Duodenal mucosa (tissue), 2 donors: ENCODE results near the gene SEMA3D.

Source experiments
- H3K27ac ChIP-seq: one replicate; pipeline ENCODE4 v1.7.0; 2013; ENCODE audit warnings: low read depth, low read length
- H3K27me3 ChIP-seq, 2 donors: one replicate each; pipeline ENCODE4 v1.7.0; 2013; ENCODE audit warnings: low read length in 2 of 2, control low read depth in 1 of 2; ENCODE audit not compliant: insufficient read depth in 2 of 2, control insufficient read depth in 1 of 2
- H3K36me3 ChIP-seq, 2 donors: one replicate each; pipeline ENCODE4 v1.7.0; 2013; ENCODE audit warnings: low read length in 2 of 2, control low read depth in 1 of 2; ENCODE audit not compliant: insufficient read depth in 2 of 2, control insufficient read depth in 1 of 2
- H3K4me1 ChIP-seq, 2 donors: one replicate each; pipeline ENCODE4 v1.7.0; 2013; ENCODE audit warnings: low read length in 2 of 2, control low read depth in 1 of 2; ENCODE audit not compliant: insufficient read depth in 2 of 2, control insufficient read depth in 1 of 2
- H3K4me3 ChIP-seq, 2 donors: one replicate each; pipeline ENCODE4 v1.7.0; 2013; ENCODE audit warnings: low read length in 2 of 2, low read depth in 1 of 2
- H3K9ac ChIP-seq, 2 donors: one replicate each; pipeline ENCODE4 v1.7.0; 2013; ENCODE audit warnings: low read length in 2 of 2, low read depth in 1 of 2
- H3K9me3 ChIP-seq, 2 donors: one replicate each; pipeline ENCODE4 v1.7.0; 2013; ENCODE audit warnings: low read length in 2 of 2, control low read depth in 1 of 2; ENCODE audit not compliant: control insufficient read depth in 1 of 2

SEMA3D gene

GRCh38 chr7:85054306-85054705 lies 132.6 kb downstream of the SEMA3D start:
- H3K36me3 ChIP-seq, result no peaks in the 10 kb centered on the region
- no peak overlapping the region for H3K27ac ChIP-seq
- no peak overlapping the region for H3K4me3 ChIP-seq
- H3K27me3 ChIP-seq, result no peaks in the 10 kb centered on the region
- H3K4me1 ChIP-seq, result no peaks in the 10 kb centered on the region
- no peaks in the 10 kb centered on the region for H3K9me3 ChIP-seq
- H3K9ac ChIP-seq, result no peak overlapping the region

GRCh38 chr7:85052894-85053293 lies 134.0 kb downstream of the SEMA3D start:
- no peak overlapping the region for H3K9ac ChIP-seq
- no peaks in the 10 kb centered on the region for H3K36me3 ChIP-seq
- H3K9me3 ChIP-seq, result no peaks in the 10 kb centered on the region
- H3K4me3 ChIP-seq, result no peak overlapping the region
- no peak overlapping the region for H3K27ac ChIP-seq
- no peaks in the 10 kb centered on the region for H3K27me3 ChIP-seq
- H3K4me1 ChIP-seq, result no peaks in the 10 kb centered on the region

- Histone ChIP-seq H3K4me3 (no peak overlapping the region), H3K9me3 (no peaks in the 10 kb centered on the region), H3K36me3 (no peaks in the 10 kb centered on the region), H3K27ac (no peak overlapping the region), H3K9ac (no peak overlapping the region), H3K27me3 (no peaks in the 10 kb centered on the region), H3K4me1 (no peaks in the 10 kb centered on the region)
Observed at GRCh38 chr7:85052056-85052737, 134.7 kb downstream of the SEMA3D start.

GRCh38 chr7:85046534-85046933 lies 140.3 kb downstream of the SEMA3D start:
- Histone ChIP-seq H3K36me3 (no peaks in the 10 kb centered on the region), H3K27me3 (no peaks in the 10 kb centered on the region), H3K4me3 (no peak overlapping the region), H3K27ac (no peak overlapping the region), H3K4me1 (no peaks in the 10 kb centered on the region), H3K9ac (no peak overlapping the region), H3K9me3 (no peaks in the 10 kb centered on the region)

GRCh38 chr7:85041605-85042216 lies 145.1 kb downstream of the SEMA3D start:
- no peak overlapping the region for H3K4me3 ChIP-seq
- H3K9ac ChIP-seq, result no peak overlapping the region

GRCh38 chr7:85039196-85039923 lies 147.5 kb downstream of the SEMA3D start:
- Histone ChIP-seq H3K4me1 (no peaks in the 10 kb centered on the region), H3K36me3 (no peaks in the 10 kb centered on the region), H3K27me3 (no peaks in the 10 kb centered on the region), H3K9me3 (no peaks in the 10 kb centered on the region), H3K9ac (no peak overlapping the region), H3K4me3 (no peak overlapping the region), H3K27ac (no peak overlapping the region)

More at GRCh38 chr7:85041605-85042216, 145.1 kb downstream of the SEMA3D start:
- H3K9me3 ChIP-seq, result no peaks in the 10 kb centered on the region
- H3K27ac ChIP-seq, result no peak overlapping the region
- no peaks in the 10 kb centered on the region for H3K36me3 ChIP-seq
- H3K4me1 ChIP-seq, result no peaks in the 10 kb centered on the region
- no peaks in the 10 kb centered on the region for H3K27me3 ChIP-seq

- no peaks in the 10 kb centered on the region for H3K27me3 ChIP-seq
- no peak overlapping the region for H3K9ac ChIP-seq
- no peaks in the 10 kb centered on the region for H3K4me1 ChIP-seq
- no peaks in the 10 kb centered on the region for H3K36me3 ChIP-seq
- H3K4me3 ChIP-seq, result no peak overlapping the region
- no peak overlapping the region for H3K27ac ChIP-seq
- H3K9me3 ChIP-seq, result no peaks in the 10 kb centered on the region
Observed at GRCh38 chr7:85038466-85038865, 148.4 kb downstream of the SEMA3D start.

- Histone ChIP-seq H3K4me1 (no peaks in the 10 kb centered on the region), H3K4me3 (no peak overlapping the region), H3K27me3 (no peaks in the 10 kb centered on the region), H3K27ac (no peak overlapping the region), H3K9ac (no peak overlapping the region), H3K36me3 (no peaks in the 10 kb centered on the region), H3K9me3 (no peaks in the 10 kb centered on the region)
Observed at GRCh38 chr7:85033263-85033662, 153.6 kb downstream of the SEMA3D start.

- Histone ChIP-seq H3K36me3 (no peaks in the 10 kb centered on the region), H3K9ac (no peak overlapping the region), H3K27ac (no peak overlapping the region), H3K4me1 (no peaks in the 10 kb centered on the region), H3K9me3 (no peaks in the 10 kb centered on the region), H3K27me3 (no peaks in the 10 kb centered on the region), H3K4me3 (no peak overlapping the region)
Observed at GRCh38 chr7:85031475-85031874, 155.4 kb downstream of the SEMA3D start.

- Histone ChIP-seq H3K9me3 (no peaks in the 10 kb centered on the region), H3K27me3 (no peaks in the 10 kb centered on the region), H3K9ac (no peak overlapping the region), H3K36me3 (no peaks in the 10 kb centered on the region), H3K4me3 (no peak overlapping the region), H3K4me1 (no peaks in the 10 kb centered on the region), H3K27ac (no peak overlapping the region)
Observed at GRCh38 chr7:85030893-85031292, 156.0 kb downstream of the SEMA3D start.
